ENCODE measurements around the gene ATP11A. TPM values are rescaled to one million over a fixed set of nuclear protein-coding genes. Genes with fewer than 3 reads are reported as not detected.

ATP11A gene
- total RNA-seq, 1 experiment from 2014 or later: 232 TPM

GRCh38 chr13:112818698-112819045 is 128.8 kb downstream of the ATP11A start:
- peaks cover 11% of the 10 kb centered on the region for H3K36me3 ChIP-seq (ENCODE audit: control insufficient read depth, insufficient read depth, low read length)
- Mint-ChIP-seq H3K36me3 (ENCODE audit: insufficient read depth, unreplicated experiment) (peaks cover 91% of the 10 kb centered on the region), H3K9me3 (ENCODE audit: unreplicated experiment) (no peaks in the 10 kb centered on the region), H3K27ac (ENCODE audit: unreplicated experiment) (no peak overlapping the region), H3K4me3 (ENCODE audit: unreplicated experiment) (no peak overlapping the region), H3K4me1 (ENCODE audit: low read depth, unreplicated experiment) (no peaks in the 10 kb centered on the region), H3K27me3 (ENCODE audit: insufficient read depth, unreplicated experiment) (no peaks in the 10 kb centered on the region)
- ChIA-PET POLR2A (no interaction called here), CTCF (no interaction called here)
- no peak for TF ChIP-seq CTCF (IDR thresholded peaks at IDR 0.05; ENCODE audit: insufficient read depth in 1 of 2, low read depth in 1 of 2, low read length in 1 of 2, severe bottlenecking in 1 of 2, unreplicated experiment in 1 of 2)
- no peaks in the 10 kb centered on the region for H3K9me3 ChIP-seq
- H3K4me1 ChIP-seq: no peaks in the 10 kb centered on the region
- no peaks in the 10 kb centered on the region for H3K27me3 ChIP-seq (replicated peaks; ENCODE audit: control insufficient read depth, insufficient read depth, low read length)
- H3K4me3 ChIP-seq (ENCODE audit: low read depth, low read length): no peak overlapping the region
- intact Hi-C loops (cut with micrococcal nuclease; ENCODE audit: unreplicated experiment): no loop called here
- BruUV-seq (replicated peaks): no TSS peak
- no peak for DNase-seq

- POLR2A ChIA-PET: no interaction called here
- CTCF ChIA-PET: no interaction called here
- Histone ChIP-seq H3K27me3 (replicated peaks; ENCODE audit: control insufficient read depth, insufficient read depth, low read length) (no peaks in the 10 kb centered on the region), H3K9me3 (no peaks in the 10 kb centered on the region), H3K4me3 (ENCODE audit: low read depth, low read length) (no peak overlapping the region), H3K36me3 (ENCODE audit: control insufficient read depth, insufficient read depth, low read length) (peaks cover 11% of the 10 kb centered on the region), H3K4me1 (no peaks in the 10 kb centered on the region)
- Mint-ChIP-seq H3K4me1 (ENCODE audit: low read depth, unreplicated experiment) (no peaks in the 10 kb centered on the region), H3K4me3 (ENCODE audit: unreplicated experiment) (no peak overlapping the region), H3K36me3 (ENCODE audit: insufficient read depth, unreplicated experiment) (peaks cover 94% of the 10 kb centered on the region), H3K27ac (ENCODE audit: unreplicated experiment) (no peak overlapping the region), H3K9me3 (ENCODE audit: unreplicated experiment) (no peaks in the 10 kb centered on the region), H3K27me3 (ENCODE audit: insufficient read depth, unreplicated experiment) (no peaks in the 10 kb centered on the region)
- TF ChIP-seq CTCF (IDR thresholded peaks at IDR 0.05; ENCODE audit: insufficient read depth in 1 of 2, low read depth in 1 of 2, low read length in 1 of 2, severe bottlenecking in 1 of 2, unreplicated experiment in 1 of 2): no peak
- DNase-seq: no peak
- no TSS peak for BruUV-seq (replicated peaks)
- intact Hi-C loops (cut with micrococcal nuclease; ENCODE audit: unreplicated experiment): no loop called here
Observed at GRCh38 chr13:112819111-112819510, 129.3 kb downstream of the ATP11A start.

- intact Hi-C loops (cut with micrococcal nuclease; ENCODE audit: unreplicated experiment): no loop called here
- Histone ChIP-seq H3K4me3 (ENCODE audit: low read depth, low read length) (no peak overlapping the region), H3K27me3 (replicated peaks; ENCODE audit: control insufficient read depth, insufficient read depth, low read length) (no peaks in the 10 kb centered on the region), H3K4me1 (no peaks in the 10 kb centered on the region), H3K36me3 (ENCODE audit: control insufficient read depth, insufficient read depth, low read length) (peaks cover 13% of the 10 kb centered on the region), H3K9me3 (no peaks in the 10 kb centered on the region)
- no peak for TF ChIP-seq CTCF (IDR thresholded peaks at IDR 0.05; ENCODE audit: insufficient read depth in 1 of 2, low read depth in 1 of 2, low read length in 1 of 2, severe bottlenecking in 1 of 2, unreplicated experiment in 1 of 2)
- DNase-seq: no peak
- no TSS peak for BruUV-seq (replicated peaks)
- no peaks in the 10 kb centered on the region for H3K9me3 Mint-ChIP-seq (ENCODE audit: unreplicated experiment)
- H3K4me3 Mint-ChIP-seq (ENCODE audit: unreplicated experiment): no peak overlapping the region
- peaks cover 94% of the 10 kb centered on the region for H3K36me3 Mint-ChIP-seq (ENCODE audit: insufficient read depth, unreplicated experiment)
- H3K27ac Mint-ChIP-seq (ENCODE audit: unreplicated experiment): no peak overlapping the region
- no peaks in the 10 kb centered on the region for H3K27me3 Mint-ChIP-seq (ENCODE audit: insufficient read depth, unreplicated experiment)
- POLR2A ChIA-PET: no interaction called here
- CTCF ChIA-PET: no interaction called here
- no peaks in the 10 kb centered on the region for H3K4me1 Mint-ChIP-seq (ENCODE audit: low read depth, unreplicated experiment)
Observed at GRCh38 chr13:112819816-112820215, 130.0 kb downstream of the ATP11A start.

Measured in Caco-2 (cell line).